GM21576 (cell line): Measurements from ENCODE around the gene INS.
"Not testable (repeated sequence)": the region's sequence is repeated elsewhere in the genome, so short reads cannot be mapped to it uniquely, and the experiment has no call there.

Source experiments
- ATAC-seq: cut with Tn5 transposase; IDR thresholded peaks from one replicate; pipeline ENCODE4 v1.9.1; 2021; ENCODE audit warnings: mild to moderate bottlenecking, moderate library complexity; ENCODE audit not compliant: unreplicated experiment

Gene INS

DNA sequence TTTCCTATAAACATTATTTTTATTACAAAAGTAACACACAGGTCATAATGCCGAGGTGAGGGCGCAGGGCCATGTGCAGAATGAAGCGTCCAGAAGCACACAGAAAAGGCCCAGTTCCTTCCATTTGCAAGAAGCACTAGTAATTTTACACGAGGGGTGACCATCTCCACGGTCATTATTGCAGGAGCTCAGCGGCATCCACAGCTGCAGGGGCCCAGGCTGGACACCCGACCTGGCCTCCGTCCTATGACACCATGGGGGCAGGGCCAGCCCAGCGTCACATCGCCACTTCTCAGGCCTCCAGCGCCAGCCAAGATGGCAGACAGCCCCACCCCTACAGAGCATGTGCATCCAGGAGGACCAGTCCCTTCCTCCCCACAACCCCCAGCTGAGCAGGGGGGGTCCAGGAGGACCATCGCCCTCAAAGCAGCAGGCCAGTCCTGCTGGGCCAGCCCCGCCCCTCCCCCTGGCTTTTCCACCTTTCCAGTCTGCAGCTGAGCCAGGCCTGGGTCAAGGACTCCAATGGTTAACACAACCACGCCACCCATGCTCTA lies 25.3 kb downstream of the INS start:
- ATAC-seq: no peak

DNA sequence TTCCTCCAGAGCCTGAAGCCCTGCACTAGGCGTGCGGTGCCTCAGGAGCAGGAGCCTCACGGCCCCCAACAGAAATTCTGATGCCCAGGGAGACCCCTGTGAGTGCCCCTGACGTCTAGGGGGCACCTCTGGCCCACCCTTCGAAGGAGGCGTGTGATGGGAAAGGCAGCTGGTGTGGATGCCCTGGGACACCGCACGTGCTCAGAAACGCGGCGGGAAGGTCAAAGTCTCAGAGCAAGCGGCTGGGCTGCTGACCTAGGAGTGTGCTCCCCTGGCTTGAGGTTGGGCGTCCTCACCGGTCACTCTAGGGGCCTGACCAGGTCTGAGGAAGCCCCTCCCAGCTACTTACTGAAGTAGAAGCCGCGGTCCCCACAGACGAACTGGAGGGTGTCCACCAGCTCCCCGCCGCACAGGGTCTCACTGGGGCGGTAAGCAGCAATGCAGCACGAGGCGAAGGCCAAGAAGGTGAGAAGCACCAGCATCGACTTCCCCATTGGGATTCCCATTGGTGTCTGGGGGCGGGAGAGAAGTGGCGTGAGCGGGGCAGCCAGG lies 25.9 kb downstream of the INS start:
- no peak for ATAC-seq

DNA sequence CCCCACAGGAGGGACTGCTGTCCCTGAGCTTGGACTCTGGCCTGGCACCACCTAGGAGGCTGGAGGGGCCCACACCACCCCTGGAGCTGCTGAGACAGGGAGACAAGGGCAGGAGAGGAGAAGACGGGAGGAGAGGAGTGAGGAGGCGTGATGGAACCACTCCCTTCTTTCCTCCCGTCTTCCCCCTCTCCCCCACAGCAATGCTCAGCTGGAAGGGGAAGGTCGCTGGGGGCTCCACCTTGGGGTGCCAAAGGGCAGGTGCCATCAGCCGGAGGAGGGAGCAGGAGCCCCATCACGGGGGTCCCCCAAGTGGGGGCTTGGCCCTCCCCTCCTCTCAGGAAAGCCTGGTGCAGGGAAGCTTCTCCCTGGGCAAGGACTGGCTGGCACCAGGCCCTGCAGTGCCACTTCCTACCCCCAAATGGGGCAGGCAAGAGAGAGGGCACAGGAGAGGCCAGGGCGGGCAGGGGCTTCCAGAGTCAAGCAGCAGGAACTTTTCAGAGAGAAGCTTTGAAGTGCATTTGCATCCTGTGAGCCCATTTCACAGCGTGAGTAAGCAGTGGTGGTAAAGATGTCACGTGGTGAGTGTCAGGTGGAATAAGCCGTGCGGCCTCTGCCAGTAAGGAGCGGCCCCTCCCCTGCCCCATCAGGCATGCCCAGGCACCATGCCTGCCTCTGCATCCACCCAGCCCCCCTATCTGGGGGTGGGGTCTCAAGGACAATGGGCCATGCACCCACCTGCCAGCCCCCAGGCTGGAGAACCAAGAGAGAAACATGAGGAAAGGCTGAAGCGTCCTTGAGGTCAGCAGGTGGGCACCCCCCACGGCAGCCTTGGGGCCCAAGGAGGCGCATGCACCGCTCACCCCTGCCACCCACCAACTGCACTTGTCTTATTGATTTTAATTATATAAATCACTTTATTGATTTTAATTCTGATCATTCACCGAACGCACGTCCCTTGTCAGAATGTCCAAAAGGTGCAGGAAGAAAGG lies 26.7 kb downstream of the INS start:
- ATAC-seq: no peak

DNA sequence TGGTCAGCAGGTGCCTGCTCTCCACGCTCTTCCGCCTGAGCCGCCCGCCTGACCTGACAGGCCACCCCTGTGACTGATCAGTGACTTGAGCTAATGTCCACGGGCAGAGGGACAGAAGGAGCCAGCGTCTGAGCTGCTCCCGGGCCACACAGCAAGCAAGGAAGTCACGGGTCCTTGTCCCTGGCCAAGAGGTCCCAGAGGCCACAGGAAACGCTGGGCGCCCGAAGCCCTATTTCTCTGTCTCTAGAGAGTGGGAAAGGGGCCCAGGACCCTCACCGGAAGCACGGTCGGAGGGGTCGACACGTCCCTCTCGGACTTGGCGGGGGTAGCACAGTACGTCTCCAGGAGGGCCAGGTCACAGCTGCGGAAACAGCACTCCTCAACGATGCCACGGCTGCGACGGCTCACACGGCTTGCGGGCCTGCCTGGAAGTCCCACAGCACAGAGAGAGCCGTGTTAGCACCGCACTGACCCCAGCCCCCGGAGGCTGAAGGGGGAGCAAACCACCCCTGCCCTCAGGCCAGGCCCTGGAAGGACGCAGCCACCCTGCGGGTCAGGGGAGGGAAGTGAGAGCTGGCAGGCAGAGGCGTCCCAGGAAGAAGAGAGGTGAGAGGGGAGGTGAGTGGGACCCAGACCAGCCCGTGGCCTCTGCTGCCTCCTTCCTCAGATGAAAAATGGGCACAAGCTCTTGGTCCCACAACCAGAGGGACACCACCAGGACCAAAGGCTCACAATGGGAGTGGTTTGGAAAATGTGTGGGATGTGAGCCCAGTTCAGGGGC lies 27.6 kb downstream of the INS start:
- no peak for ATAC-seq

DNA sequence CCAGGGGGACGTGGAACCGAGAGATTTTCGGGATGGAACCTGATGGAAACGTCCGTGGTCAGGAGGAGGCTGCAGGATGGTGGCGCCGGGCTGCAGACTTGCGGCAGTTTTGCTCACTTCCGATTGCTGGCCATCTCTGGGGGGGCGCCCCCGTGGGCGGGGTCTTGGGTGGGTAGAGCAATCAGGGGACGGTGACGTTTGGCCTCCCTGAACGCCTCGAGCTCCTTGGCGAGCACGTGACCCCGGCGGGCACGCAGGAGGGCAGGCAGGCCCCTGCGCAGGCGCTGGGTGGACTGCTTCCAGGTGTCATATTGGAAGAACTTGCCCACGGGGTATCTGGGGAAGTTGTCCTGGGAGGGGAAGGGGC lies 28.2 kb downstream of the INS start:
- no peak for ATAC-seq

DNA sequence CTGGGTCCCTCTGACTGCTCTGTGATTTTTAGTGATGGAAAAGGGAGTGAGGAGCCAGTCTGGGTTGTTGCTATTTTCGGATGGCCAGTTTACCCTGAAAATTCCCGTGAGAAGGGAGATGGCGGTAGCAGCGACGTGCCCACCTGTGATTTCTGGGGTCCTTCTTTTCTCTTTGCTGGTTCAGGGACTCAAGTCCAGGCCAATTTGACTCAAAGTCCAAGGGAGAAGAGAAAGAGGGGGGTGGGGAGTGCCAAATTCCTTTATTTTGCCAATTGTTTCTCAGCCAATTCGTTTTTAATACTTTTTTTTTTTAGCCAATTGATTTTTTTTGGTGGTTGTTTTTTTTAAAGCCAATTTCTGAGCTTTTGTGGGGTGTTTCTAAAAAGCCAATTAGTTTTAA lies 28.8 kb downstream of the INS start:
- no peak for ATAC-seq

DNA sequence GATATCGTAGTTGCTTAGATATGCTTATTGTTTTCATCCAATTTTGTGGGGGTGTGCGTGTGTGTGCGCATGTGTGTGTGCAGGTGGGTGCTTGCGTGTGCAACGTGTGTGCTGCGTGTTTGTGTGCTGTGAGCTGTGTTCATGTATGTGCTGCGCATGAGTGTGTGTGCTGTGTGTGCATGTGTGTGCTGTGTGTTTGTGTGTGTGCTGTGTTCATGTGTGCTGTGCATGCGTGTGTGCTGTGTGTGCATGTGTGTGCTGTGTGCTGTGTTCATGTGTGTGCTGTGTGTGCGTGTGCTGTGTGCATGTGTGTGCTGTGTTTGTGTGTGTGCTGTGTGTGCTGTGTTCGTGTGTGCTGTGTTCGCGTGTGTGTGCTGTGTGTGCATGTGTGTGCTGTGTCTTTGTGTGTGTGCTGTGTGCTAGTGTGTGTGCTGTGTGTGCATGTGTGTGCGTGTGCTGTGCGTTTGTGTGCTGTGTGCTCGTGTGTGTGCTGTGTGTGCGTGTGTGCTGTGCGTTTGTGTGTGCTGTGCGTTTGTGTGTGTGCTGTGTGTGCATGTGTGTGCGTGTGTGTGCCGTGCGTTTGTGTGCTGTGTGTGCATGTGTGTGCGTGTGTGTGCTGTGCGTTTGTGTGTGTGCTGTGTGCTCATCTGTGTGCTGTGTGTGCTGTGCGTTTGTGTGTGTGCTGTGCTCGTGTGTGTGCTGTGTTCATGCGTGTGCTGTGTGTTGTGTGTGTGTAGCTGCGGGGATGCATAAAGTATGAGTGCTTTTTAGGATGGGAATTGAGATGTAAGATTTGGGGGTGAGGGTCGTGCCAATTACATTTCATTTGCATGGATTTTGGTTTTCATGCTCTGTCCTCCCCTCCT lies 29.4 kb downstream of the INS start:
- ATAC-seq: no peak

DNA sequence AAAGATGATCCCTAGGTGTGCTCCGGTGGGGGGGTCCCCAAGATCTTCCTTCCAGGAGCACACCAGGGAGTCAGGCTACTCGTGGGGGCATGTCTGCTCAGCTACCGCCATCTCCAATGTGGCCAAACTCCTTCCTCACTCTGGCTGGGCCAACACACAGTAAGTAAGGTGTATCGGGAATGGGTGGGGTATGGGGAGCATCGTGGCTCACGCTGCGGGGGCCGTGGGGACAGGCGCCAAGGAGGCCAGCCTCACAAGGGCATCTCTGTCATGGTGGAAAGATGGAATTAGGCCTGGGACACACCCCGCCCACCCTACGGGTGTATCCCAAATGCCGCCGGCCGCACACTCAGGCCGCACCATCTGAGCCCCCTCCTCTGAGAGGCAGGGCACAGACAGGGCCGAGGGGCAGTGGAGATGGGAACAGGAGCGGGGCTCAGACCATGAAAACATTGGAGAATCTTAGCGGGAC lies 30.1 kb downstream of the INS start:
- no peak for ATAC-seq

DNA sequence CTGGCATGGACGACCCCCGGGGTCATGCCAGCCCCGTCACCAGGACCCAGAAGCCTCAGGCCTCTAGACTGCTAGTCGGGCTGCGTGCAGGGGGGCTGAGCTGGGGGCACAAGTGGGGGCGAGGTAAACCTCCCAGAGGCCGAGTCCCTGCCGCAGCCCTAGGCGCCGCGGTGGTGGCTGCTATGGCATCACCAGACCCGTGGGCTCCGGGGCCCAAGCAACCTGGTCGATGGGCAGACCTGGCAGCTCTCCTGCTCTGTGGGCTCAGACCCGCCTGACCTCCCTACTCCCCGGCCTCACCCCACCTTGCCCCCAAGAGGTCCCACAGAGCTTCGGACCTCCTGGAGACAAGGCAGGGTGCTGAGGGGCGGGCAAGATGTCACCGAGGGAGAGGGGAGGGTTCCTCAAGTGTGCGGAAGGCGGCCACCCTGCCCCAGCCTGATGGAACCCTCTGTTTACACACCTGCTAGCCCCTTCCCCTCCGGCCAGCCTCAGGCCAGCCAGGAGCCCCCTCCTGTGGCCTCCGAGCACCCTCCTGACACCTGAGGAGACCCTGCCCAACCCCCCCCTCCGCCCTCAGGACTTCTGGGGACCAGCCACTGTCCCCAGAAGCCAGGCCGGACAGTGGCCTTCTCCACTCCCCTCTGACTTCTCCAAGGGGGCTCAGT lies 31.2 kb downstream of the INS start:
- no peak for ATAC-seq

DNA sequence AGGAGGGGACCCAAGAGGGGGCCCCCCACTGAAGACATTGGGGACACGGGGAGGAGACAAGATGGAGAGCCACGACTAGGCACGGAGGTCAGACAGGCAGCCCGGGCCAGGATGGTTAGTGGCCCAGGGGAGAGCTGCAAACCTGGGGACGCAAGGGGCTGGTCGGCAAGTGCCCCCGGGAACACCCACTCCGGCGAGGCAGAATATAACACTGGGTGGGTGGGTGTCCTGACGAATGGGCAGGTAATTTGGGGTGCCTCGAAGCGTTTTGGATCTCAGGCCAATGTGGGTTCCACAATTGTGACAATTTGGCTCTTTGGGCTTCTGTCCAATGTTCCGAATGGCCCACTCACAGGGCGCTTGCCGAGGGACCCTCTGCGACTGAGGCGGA lies 31.7 kb downstream of the INS start:
- ATAC-seq: no peak

DNA sequence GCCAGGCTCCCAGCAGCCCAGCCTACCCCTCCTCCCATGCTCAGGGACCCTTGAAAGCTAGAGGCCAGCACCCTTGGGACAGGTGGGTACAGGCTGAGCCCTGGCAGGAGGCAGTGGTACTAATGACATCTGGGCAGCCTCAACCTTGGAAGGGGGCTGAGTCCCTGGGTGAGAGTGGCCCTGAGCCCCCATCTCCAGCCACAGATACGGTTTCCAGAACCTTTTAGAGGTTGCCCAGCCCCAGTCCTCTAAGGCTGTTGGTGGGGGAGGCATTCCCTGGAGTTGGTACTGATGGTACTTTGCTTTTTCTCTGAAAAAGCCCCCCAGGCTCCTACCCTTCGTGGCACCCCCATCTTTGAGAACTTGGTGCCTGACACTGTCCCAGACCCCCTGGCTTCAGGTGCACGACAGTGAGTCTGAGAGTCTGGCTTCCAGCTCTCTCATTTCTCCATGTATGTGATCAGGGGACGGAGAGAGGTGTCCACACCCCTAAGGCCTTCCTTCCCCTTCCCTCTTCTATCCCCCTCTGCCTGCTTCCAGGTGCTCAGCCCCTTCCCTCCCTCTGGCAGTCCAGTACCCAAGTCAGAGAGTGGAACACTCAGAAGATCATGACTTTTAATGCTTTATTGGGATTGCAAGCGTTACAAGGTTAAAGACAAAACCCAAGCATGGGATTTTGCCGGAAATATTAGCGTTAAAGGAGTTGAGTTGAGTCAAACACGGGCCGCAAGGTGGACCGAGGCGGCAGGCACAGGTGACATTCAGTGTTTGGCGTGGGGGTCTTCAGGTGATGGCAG lies 32.3 kb downstream of the INS start:
- no peak for ATAC-seq

DNA sequence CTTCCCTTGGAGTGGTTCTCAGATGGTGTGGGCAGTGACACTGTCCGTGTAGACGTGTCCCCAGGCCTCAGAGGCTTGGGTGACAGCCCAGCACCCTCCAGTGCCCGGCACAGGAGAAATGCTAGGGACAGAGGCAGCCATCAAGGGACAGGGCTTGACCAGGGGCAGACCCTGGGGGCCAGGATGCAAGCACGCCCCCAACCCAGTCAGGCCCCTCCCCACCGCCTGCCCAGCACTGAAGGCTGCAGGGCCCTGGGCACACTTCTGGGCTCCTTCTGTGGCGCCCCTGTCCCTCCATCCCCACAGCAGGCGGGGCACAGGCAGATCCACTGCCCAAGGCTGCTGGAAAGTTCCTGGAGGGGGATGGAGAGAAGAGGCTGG lies 32.9 kb downstream of the INS start:
- no peak for ATAC-seq

DNA sequence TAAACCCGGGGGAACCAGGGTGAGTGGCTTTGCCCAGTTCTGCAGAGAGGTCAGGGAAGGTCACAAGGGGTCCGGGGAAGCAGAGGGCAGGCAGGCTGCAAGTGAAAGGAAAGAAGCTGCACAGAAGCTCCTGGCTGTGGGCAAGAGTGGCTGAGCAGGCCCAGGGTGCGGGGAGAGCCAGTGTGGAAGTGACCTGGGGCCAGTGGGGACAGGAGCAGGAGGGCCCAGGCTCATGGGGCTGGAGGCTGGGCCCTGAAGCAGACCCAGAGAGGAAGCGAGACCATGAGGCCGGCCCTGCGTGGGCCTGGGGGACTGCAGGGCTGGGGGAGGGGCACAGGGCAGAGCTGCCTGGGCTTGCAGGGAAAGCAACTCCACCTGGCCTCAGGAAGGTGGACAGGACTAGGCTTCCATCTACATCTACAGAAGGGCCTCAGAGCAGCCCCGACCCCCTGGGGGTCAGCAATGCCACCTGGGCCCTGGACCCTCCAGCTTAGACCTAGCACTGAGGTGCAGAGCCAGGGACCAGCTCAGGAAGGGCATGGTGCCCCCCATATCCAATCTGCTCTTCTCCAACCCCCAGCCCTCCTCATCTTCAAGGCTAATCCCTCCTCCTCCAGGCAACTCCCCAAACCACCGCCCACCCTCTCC lies 33.4 kb downstream of the INS start:
- no peak for ATAC-seq

DNA sequence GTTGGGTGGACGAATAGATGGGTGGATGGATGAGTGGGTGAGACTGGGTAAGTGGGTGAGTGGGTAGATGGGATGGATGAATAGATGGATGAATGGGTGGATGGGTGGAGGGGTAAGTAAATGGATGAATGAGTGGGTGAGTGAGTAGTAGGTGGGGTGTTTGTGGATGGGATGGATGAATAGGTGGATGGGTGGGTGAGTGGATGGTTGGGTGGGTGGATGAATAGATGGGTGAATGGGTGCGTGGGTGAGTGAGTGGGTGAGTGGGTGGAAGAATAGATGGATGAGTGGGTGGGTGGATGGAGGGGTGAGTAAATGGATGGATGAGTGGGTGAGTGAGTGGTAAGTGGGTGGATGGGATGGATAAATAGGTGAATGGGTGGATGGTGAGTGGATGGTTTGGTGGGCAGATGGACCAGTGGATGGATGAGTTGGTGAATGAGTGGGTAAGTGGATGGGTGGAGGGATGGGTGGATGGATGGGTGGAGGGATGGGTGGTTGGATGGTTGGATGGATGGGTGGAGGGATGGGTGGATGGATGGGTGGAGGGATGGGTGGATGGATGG lies 34.4 kb downstream of the INS start:
- no peak for ATAC-seq

DNA sequence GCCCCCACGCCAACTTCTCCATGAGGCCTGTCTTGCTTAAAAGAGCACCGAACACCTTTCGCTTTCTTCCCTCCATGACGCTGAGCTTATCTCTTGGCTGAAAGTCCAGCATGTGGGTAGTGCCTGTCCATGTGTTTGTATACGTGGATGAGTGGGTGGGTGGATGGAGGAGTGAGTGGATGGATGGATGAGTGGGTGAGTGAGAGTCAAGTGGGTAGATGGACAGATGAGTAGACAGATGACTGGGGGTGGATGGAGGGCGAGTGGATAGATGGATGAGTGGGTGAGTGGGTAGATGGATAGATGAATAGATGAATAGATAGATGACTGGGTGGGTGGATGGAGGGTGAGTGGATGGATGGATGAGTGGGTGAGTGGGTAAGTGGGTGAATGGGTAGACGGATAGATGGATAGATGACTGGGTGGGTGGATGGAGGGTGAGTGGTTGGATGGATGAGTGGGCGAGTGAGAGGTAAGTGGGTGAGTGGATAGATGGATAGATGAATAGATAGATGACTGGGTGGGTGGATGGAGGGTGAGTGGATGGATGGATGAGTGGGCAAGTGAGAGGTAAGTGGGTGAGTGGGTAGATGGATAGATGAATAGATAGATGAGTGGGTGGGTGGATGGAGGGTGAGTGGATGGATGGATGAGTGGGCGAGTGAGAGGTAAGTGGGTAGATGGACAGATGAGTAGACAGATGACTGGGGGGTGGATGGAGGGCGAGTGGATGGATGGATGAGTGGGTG lies 36.1 kb downstream of the INS start:
- not testable (repeated sequence) for ATAC-seq

DNA sequence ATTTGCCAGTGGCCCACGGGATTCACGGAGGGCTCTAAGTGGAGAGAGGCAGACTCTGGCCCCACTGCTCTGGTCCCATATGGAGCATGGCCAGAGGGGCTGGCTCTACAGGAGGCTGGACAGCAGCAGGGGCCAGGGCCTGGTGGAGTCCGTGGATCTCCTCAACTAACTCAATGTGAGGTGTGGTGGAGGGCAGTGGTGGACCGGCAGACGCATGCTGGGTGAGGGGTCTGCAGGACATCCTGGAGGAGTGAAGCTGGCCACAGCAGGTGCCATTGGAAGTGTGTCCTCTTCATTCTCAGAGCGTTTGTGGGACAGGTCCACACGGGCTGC lies 37.4 kb downstream of the INS start:
- ATAC-seq: no peak

DNA sequence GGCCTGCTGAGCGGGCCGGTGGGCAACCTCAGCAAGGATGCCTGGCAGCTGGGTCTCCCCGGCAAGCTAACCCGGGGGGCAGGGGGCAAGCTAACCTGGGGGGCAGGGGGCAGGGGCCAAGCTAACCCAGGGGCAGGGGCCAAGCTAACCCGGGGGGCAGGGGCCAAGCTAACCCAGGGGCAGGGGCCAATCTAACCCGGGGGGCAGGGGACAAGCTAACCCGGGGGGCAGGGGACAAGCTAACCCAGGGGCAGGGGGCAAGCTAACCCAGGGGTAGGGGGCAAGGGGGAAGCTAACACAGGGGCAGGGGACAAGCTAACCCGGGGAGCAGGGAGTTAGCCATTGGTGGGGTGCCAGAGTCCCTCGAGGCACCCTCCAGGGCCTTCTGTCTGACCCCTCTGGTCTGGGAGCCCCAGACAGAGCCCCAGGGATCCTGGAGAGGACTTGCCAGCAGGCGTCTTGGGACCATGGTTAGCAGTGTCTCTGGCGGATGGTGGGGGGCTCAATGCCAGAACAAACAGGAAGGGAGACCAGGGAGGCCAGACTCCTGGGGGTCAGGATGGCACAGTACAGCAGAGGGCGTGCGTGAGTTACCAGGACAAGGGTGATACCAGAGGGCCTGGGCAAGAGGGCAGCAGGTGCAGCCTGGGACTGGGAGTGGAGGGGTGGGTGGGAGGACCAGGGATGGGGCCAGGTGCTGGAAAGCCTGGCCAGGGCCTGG lies 37.9 kb downstream of the INS start:
- no peak for ATAC-seq
